ENCODE results near the gene CAMK2N2.
"Not testable (repeated sequence)": the region's sequence is repeated elsewhere in the genome, so short reads cannot be mapped to it uniquely, and the experiment has no call there.

Gene CAMK2N2

GRCh38 chr3:184272269-184272668, 10.9 kb upstream of the CAMK2N2 start:
- DNase-seq (ENCODE audit: low spot score), result no peak

GRCh38 chr3:184267249-184267648, 5.9 kb upstream of the CAMK2N2 start:
- DNase-seq (ENCODE audit: low spot score), result not testable (repeated sequence)

- DNase-seq (ENCODE audit: low spot score), result no peak
Measured at GRCh38 chr3:184262764-184263179, 1.4 kb upstream of the CAMK2N2 start.

- DNase-seq (ENCODE audit: low spot score), result peak; percentile 83
Measured at GRCh38 chr3:184261854-184262763, 756 bp upstream of the CAMK2N2 start.

DNA sequence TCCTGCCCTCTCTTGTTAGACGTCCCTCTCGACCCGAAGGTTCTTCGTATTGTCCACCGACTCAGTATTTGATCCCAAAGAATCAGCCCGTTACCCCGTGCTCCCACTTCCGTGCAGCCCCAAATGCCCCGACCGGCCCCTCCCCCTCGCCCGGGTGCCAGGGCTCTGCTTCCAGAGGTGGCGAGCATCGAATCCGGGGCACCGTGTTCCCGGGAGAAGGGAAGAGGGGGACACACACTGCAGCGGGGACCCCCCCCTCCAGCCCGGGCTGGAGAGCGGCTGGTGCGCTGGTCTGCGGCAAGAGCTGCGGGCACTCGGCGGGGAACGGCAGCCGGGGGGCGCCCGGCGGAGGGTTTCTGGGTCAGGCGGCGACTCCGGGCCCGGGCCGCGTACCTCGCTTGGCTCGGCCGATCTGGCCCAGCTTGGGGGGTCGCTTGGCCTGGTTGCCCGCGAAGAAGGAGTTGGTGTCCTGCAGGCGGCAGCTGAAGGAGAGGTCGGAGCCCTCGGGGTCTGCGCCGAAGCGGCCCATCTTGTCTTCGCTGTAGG, 556 bp downstream of the CAMK2N2 start:
- peak; percentile 37 for DNase-seq (ENCODE audit: low spot score)

GRCh38 chr3:184259878-184260723, 1.3 kb downstream of the CAMK2N2 start:
- DNase-seq (ENCODE audit: low spot score), result peak; percentile 45

- no peak for DNase-seq (ENCODE audit: low spot score)
Measured at GRCh38 chr3:184259396-184259877, 1.9 kb downstream of the CAMK2N2 start.

DNA sequence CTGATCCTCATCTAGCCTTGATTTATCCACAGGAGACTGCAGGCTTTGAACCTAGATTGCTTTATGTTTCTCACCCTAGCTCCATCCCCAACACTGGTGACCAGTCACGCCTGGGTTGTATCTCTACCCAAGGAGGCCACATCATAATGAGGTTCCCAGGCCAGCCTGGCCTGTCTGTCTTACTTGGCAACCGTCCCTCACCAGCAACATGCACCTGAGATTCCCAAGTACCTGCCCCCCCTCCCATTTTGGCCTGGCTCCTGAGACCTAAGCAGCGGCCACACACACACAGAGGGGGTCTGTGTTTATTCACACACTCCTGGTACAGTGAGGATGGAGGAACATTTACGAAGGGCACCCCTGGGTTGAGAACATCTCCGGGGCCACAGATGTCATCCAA, 2.4 kb downstream of the CAMK2N2 start:
- DNase-seq (ENCODE audit: low spot score), result no peak

GRCh38 chr3:184257083-184257915, 4.1 kb downstream of the CAMK2N2 start:
- DNase-seq (ENCODE audit: low spot score), result no peak

DNA sequence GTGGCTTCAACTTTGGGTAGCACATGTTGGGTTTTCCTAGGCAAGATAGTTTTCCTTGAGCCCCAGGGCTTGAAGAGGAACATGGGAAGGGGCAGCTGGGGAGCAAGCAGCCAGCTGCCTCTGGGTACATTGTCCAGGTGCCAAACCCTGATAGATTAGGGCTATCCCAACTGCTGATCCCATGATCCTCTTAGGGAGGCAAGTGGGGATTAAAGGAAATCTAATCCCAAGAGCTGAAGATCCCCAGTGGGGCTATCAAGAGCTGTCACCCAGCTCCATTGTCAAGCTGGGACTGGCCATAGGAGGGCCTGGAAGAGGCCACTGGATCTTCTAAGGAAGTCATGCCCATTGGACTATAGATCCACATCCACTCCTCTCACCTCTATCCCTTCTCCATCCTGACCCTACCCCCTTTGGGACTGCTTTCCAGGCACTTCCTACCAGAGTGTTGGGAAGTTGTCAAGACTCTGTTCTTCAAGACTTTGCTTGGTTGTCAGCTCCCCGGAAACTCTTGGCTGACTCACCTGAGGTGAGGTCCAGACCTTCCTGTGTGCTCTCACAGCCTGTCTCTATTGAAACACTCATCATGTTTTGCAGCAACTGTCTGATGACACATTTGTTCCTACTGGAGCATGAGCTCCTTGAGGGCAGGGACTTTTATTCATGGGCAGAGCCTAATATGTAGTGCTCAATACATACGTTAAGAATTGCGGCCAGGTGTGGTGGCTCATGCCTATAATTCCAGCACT, 5.9 kb downstream of the CAMK2N2 start:
- DNase-seq (ENCODE audit: low spot score), result peak; percentile 82

DNA sequence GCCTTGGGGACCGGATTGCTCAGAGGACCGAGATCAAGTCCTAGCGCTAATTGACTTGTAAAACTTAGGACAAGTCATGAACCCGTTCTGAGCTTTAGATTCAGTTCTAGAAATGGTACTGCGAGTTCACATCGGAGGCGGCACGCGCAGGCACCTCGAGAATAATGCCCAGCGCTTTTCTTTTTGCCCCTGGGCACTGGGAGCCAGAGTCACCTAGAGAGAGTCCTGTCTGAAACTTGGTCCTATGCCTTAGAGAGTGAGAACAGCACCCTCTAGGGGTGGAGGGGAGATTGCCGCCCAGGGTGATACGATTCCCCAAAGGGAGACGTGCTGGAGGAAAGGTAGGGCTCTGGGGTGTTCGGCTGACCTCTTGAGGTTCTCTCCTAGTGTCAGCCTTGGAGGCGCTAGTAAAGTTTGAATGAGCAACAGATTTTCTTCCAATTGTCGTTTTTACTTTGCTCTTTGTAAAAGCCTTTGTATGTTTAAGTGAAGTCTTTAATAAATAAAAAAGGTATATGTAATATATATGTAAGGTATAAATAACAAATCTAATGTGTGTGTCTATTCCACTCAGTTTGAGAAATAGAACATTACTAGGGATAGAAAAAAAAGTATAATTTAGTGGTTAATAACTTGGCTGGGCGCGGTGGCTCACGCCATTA, 11.1 kb downstream of the CAMK2N2 start:
- DNase-seq (ENCODE audit: low spot score), result peak; percentile 94

- peak; percentile 99 for DNase-seq (ENCODE audit: low spot score)
Measured at GRCh38 chr3:184249412-184250166, 11.8 kb downstream of the CAMK2N2 start, which contains the start of gene EEF1AKMT4. TSS of gene EEF1AKMT4 (plus strand) at chr3:184249672. CDS start at chr3:184249695, 23 bp downstream.

DNA sequence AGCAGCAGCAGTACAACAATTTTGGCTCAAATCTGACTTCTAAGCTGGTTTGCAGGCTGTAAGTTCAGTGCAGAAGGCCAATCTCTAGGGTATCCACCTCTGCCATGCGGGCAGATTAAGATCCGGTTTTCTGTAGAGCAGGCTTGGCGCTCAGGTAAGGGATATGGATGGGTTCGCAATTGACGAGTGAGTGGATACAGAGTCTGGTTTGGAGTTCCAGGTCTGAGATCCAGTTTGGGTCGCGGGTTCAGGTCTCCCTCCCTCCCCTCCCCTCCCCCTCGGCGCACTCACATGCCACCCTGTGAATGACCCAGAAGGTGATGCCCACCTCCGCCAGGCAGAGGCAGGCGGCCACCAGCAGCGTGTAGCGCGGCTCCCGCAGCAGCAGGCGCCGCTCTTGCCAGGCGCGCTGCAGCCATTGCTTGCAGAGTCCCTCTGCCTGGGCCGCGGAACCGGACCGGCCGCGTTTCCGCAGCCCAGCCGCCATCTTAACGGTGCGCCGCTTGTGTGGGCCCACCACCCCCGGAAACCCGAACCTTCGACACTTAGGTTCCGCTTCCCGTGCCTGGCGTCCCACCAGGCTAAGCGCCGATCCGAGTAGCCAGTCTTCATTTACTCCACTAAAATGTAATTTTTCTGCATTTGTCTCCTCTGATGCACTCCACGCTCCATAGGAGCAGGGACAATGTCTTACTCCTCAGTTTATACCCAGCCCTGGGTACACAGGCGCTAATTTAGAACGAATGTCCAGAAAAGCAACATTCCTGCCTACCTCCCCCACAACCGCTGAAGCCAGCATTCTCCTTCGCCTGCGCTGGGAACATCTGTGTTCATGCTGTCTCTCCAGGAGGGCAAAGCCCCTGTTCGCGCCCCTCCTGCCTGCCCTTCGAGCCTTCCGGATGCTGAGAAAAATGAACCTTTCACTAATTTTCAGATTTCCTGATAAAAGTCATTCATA, 12.6 kb downstream of the CAMK2N2 start, which contains the start of gene ALG3:
ALG3 (minus strand) TSS at position 509 of the 958 bp plus-strand sequence; CDS start at position 487, 22 bp downstream.
- peak; percentile 87 for DNase-seq (ENCODE audit: low spot score)

GRCh38 chr3:184242297-184242685, 19.1 kb downstream of the CAMK2N2 start:
- DNase-seq (ENCODE audit: low spot score), result no peak

DNA sequence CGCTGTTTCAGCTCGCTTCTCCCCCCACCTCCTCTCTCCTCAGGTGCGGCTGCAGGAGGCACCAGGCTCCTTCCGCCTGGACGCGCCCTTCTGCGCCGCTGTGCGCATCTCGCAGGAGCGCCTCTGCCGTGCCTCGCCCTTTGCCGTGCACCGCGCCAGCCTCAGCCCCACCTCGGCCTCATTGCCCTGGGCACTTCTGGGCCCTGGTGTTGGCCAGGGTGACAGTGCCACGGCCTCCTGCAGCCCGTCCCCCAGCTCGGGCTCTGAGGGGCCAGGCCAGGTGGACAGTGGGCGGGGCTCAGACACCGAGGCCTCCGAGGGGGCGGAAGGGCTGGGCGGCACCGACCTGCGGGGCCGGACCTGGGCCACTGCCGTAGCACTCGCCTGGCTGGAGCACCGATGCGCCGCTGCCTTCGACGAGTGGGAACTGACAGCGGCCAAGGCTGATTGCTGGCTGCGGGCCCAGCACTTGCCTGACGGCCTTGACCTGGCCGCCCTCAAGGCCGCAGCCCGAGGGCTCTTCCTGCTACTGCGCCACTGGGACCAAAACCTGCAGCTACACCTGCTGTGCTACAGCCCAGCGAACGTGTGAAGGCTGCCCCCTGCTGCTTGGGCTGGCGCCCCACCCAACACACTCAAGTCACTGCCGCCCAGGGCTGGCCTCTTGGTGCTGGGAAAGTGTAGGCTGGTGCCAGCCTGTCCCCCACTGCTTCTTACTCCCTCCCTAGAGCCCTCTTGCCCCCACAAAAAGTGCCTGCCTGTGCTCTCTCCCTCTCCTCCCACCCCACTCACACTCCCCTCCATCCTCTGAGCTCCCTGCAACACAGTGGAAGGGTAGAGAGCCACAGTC, 19.7 kb downstream of the CAMK2N2 start:
- no peak for DNase-seq (ENCODE audit: low spot score)

- no peak for DNase-seq (ENCODE audit: low spot score)
Measured at GRCh38 chr3:184241141-184241446, 20.3 kb downstream of the CAMK2N2 start.

Measured in RKO (cell line).